ENCODE data around the gene SPC24. TPM values are rescaled to one million over a fixed set of nuclear protein-coding genes. Genes with fewer than 3 reads are reported as not detected.
A peak's percentile ranks its signal among the peaks of the same experiment; 100 is the strongest.

Gene SPC24
- 12.7 and 18.9 TPM in 2 replicates for polyA plus RNA-seq (2012; rRNA removed)
- polyA plus RNA-seq (2012; cell fraction: cytosol; rRNA removed): 8.5 and 13.1 TPM in 2 replicates
- 25.0 and 27.1 TPM in 2 replicates for polyA plus RNA-seq (2012; cell fraction: nucleus; rRNA removed)

- TF ChIP-seq POLR2AphosphoS5 (IDR thresholded peaks at IDR 0.05; ENCODE audit: low read depth, low read length) (peak; percentile 83), RAD21 (IDR thresholded peaks at IDR 0.05; ENCODE audit: low read length) (peak; percentile 10; the same call in 1 of the 2 replicates), TAF1 (IDR thresholded peaks at IDR 0.05; ENCODE audit: borderline replicate concordance, low read depth, low read length) (peak; percentile 83), REST (IDR thresholded peaks at IDR 0.05; ENCODE audit: low read depth, low read length) (peak; percentile 24; the same call in 1 of the 2 replicates), USF1 (IDR thresholded peaks at IDR 0.05; ENCODE audit: borderline replicate concordance, low read depth) (no peak), CHD2 (IDR thresholded peaks at IDR 0.05; ENCODE audit: low read length, partially characterized antibody) (peak; percentile 89), EZH2phosphoT487 (IDR thresholded peaks at IDR 0.05; ENCODE audit: borderline replicate concordance, low read depth) (no peak), PBX3 (IDR thresholded peaks at IDR 0.05) (peak; percentile 100), YY1 (IDR thresholded peaks at IDR 0.05; ENCODE audit: low read depth) (peak; percentile 88), NRF1 (IDR thresholded peaks at IDR 0.05; ENCODE audit: low read depth, low read length) (peak; percentile 98), RFX5 (IDR thresholded peaks at IDR 0.05; ENCODE audit: low read length) (0 out of 2 replicates have a peak, but pooled peaks have one; percentile 12), MXI1 (IDR thresholded peaks at IDR 0.05; ENCODE audit: low read depth, low read length) (peak; percentile 98), TCF12 (IDR thresholded peaks at IDR 0.05) (no peak), CTCF (IDR thresholded peaks at IDR 0.05) (no peak; the same call in 1 of the 2 replicates), SIN3A (IDR thresholded peaks at IDR 0.05; ENCODE audit: borderline replicate concordance, low read depth, low read length) (peak; percentile 91)
- Histone ChIP-seq H3F3A (replicated peaks; ENCODE audit: insufficient read depth) (peaks cover 10% of the 10 kb centered on the region), H3K4me1 (ENCODE audit: control insufficient read depth in 1 of 2, insufficient read depth in 2 of 2, low read depth in 1 of 2, low read length in 1 of 2) (peaks cover 2 to 6% of the 10 kb centered on the region in 2 experiments; a peak in 2 of 4 replicates), H3K9me3 (no peaks in the 10 kb centered on the region), H4K20me1 (ENCODE audit: insufficient read depth) (no peaks in the 10 kb centered on the region), H2AFZ (ENCODE audit: low read depth) (peak within 1 kb of the TSS; percentile 80), H3K4me3 (ENCODE audit: low read depth in 2 of 2, low read length in 1 of 2) (peak within 1 kb of the TSS; percentile 70 to 75), H3K27me3 (ENCODE audit: insufficient read depth) (no peaks in the 10 kb centered on the region), H3K9ac (peak within 1 kb of the TSS; percentile 81), H3K9me2 (no peaks in the 10 kb centered on the region), H3K4me2 (peak within 1 kb of the TSS; percentile 91), H3K27ac (ENCODE audit: low read depth in 2 of 2, low read length in 1 of 2) (peak within 1 kb of the TSS; percentile 37 to 75), H3K79me2 (ENCODE audit: insufficient read depth) (peaks cover 50% of the 10 kb centered on the region), H3K36me3 (replicated peaks in 1 of 2; ENCODE audit: control insufficient read depth in 1 of 2, insufficient read depth in 2 of 2, low read length in 1 of 2) (no peaks in the 10 kb centered on the region)
- peak; percentile 100 for DNase-seq
- ChIA-PET CTCF (interaction anchor here (0.8 to 2.1 kb wide), 6 partner anchors 12 to 327 kb away, joined by 3 to 9 read pairs (median 6); no protein-coding TSS in a partner anchor), POLR2A (interaction anchor here (1.1 kb wide), 1 partner anchor 20 kb away, joined by 3 read pairs; no protein-coding TSS in a partner anchor)
- WGBS (ENCODE audit: low lambda C conversion rate): under 1% methylated on average over 24 of the region's 50 CpGs
Observed at GRCh38 chr19:11155373-11156120, at the start of gene SPC24. SPC24 (minus strand) TSS chr19:11155782; CDS start chr19:11155776, 6 bp downstream.
